HG03064 (cell line): ENCODE measurements around the gene KCTD21.
A peak's percentile ranks its signal among the peaks of the same experiment; 100 is the strongest.
"Not testable (repeated sequence)": the region's sequence is repeated elsewhere in the genome, so short reads cannot be mapped to it uniquely, and the experiment has no call there.

Experiments used
- ATAC-seq: cut with Tn5 transposase; IDR thresholded peaks from one replicate; pipeline ENCODE4 v1.9.1; 2021; ENCODE audit warnings: low read depth; ENCODE audit not compliant: unreplicated experiment

The KCTD21 gene, protein sequence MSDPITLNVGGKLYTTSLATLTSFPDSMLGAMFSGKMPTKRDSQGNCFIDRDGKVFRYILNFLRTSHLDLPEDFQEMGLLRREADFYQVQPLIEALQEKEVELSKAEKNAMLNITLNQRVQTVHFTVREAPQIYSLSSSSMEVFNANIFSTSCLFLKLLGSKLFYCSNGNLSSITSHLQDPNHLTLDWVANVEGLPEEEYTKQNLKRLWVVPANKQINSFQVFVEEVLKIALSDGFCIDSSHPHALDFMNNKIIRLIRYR

DNA sequence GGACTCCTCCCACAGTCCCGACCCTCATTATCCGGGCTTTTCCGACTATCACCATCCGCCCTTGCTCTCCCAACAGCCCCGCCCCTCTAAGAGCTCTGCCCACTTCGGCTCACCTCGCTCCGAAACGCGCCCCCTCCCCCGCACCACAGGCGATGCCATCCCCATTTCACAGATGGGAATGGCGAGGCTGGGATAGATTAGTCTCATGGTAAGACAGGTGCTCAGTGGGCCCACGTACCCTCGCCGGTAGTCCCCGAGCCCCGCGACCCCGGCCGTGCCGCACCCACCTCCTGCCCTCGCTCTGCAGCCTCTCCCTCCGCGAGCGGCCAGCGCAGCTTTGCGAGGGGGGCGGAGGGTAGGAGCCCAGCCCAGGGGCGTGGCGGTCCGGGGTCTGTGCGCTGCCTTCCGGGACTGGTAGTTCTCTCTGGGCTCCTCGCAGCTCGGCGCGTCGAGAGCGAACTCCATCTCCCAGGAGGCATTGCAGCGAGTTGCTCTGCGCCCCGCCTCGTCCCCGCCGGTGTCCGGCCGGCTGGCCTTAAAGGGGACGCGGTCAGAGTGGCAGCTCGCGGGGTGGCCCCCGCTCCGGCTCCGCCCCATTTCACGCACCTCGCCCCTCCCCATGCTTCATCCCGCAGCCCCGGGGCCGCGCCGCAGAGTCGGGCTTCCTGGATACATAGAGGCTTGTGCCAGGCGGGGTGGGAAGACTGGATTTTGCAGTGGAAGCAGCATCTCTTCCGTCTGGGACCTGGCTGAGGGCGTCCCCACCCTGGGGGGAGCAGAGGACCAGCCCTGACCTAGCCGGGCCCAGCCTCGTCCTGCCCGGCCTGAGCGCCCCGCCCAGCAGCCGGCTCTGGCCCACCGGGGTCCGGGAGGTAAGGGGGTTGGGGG is at the start of gene KCTD21, which contains the start of gene USP35:
TSS of gene KCTD21 (minus strand) at position 341 of the 888 bp plus-strand sequence. CDS start 14,072 bp downstream, outside the sequence.
TSS of gene USP35 (plus strand) at position 634 of the 888 bp plus-strand sequence. CDS start 7,327 bp downstream, outside the sequence.
- ATAC-seq, result peak; percentile 96

DNA sequence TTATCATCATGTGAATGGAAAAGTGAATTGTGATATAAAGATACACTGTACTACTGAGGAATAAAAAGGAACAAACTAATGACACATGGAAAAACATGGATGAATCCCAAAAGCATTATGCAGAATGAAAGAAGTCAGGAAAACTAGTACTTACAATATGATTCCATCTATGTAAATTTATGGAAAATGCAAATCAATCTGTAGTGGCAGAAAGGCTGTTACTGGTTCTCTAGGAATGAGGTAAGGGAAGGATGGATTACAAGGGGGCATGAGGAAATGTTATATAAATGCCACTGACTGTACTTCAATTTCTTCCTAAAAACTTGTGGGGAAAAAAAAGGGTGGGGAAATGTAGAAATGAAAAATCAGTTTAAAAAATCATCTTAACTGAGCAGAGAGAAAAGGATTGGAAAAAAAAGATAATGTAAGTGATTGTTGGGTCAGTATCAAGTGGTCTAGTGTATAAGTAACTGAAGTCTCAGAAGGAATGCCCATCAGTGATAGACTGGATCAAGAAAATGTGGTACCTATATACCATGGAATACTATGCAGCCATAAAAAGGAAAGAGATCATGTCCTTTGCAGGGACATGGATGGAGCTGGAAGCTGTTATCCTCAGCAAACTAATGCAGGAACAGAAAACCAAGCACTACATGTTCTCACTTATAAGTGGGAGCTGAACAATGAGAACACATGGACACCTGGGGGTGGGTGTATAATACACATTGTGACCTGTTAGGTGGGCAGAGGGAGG is 49.0 kb upstream of the KCTD21 start:
- no peak for ATAC-seq

DNA sequence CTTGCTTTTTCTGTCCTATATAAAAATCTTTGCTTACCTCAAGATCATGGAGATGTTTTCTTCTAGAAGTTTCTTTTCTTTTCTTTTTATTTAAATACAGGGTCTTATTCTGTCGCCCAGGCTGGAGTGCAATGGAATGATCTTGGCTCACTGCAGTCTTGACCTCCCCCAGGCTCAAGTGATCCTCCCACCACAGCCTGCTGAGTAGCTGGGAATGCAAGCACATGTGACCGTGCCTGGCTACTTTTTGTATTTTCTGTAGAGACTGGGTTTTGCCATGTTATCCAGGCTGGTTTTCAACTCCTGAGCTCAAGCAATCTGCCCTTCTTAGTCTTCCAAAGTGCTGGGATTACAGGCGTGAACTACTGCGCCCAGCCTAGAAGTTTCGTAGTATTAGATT is 45.6 kb upstream of the KCTD21 start:
- no peak for ATAC-seq

DNA sequence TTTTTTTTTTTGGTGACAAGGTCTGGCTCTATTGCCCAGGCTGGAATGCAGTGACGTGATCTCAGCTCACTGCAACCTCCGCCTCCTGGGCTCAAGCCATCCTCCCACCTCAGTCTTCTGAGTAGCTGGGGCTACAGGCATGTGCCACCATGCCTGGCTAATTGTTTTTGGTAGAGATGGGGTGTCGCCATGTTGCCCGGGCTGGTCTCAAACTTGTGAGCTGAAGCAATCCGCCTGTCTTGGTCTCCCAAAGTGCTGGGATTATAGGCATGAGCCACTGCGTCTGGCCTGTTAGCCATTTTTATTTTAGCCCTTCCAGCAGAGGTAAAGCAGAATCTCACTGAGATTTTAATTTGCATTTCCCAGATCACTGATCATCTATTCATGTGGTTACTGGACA is 44.6 kb upstream of the KCTD21 start:
- ATAC-seq, result not testable (repeated sequence)

GRCh38 chr11:78231962-78232501 is 43.6 kb upstream of the KCTD21 start:
- no peak for ATAC-seq

- no peak for ATAC-seq
Measured at GRCh38 chr11:78230161-78230877, 41.9 kb upstream of the KCTD21 start.

- ATAC-seq, result no peak
Measured at GRCh38 chr11:78229106-78229505, 40.7 kb upstream of the KCTD21 start.

DNA sequence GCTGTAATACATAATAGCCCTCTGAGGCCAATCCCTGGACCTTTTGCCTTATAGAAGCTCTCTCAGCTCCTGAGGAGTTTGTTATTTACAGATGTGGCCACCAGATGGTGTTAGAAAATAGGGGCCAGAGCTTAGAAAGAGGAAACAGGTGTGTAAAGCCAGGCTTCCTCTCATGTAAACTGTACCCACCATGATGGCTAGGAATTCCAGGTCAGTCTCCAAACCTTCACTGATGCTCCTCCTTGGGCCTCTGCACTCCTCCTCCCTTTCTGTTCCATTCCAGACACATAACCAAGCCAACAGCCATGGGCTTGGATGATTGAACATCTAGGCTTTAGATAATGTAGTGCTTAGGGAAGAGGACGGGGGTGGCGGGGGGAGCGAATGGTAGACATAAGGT is 40.0 kb upstream of the KCTD21 start:
- peak; percentile 52 for ATAC-seq

DNA sequence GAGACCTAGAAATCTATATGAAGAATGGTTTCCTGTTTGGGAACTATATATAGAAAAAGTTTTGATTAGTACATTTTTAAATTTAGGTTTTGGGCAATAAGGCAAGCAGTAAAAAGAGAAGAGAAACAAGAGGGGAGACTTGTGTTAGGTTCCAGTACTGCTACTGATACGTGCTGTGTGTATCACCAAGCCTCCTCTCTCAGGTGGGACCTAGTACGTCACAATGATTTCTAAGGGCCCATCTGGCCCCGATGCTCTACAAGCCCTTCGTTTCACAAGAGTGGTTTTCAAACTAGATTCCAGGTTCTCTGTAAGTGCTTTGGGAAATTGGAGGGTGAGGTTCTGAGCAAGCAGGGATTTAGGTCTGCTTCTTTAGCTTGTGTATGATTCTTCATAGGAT is 39.5 kb upstream of the KCTD21 start:
- ATAC-seq, result no peak

- ATAC-seq, result no peak
Measured at GRCh38 chr11:78226684-78227680, 38.6 kb upstream of the KCTD21 start.

GRCh38 chr11:78224906-78225420 is 36.5 kb upstream of the KCTD21 start:
- ATAC-seq, result no peak

DNA sequence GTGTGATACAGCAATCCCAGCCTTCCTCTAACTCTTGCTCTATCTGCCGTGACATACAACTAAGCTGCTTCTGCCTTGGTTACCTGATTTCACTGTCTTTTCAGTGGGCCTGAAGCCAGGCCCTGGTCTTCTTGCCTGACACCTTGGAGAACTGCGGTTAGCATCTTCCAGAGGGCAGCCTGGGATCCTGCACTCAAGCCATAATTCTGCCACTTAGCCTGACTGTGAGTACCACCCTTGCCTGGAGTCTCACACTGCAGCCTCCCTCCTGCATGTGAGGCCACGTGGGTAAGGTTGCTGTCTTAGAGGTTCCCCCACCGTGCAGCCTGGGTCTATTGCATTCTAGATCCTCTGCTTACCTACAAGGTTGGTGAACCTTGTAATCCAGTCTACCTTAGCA is 36.1 kb upstream of the KCTD21 start:
- no peak for ATAC-seq

DNA sequence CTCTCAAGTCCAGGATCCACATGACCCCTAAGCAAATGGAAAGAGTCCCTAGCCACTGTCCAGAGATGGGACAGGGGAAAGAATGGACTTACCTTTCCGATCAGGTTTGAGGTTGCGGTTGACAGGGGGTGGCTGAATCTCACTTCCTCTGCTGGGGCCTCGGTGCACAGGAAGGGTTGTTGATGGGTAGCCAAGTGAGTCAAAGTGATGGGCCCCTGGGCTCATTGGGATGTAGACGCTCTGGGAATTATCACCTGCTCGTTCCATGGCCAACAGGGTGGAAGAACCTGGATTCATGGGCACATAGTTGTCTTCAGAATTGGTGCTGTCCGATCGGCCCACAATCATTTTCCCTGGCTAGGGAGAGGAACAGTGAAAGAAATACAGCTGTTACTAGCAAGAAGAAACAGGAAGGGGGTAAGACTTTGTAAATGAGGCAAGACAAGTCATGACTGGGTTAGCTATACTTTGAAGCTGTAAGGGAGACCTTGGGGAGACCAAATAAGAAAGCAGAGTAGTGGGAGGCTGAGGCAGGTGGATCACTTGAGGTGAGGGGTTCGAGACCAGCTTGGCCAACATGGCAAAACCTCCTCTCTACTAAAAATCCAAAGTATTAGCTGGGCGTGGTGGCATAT is 35.0 kb upstream of the KCTD21 start:
- ATAC-seq, result peak; percentile 70

GRCh38 chr11:78222726-78223125 is 34.3 kb upstream of the KCTD21 start:
- not testable (repeated sequence) for ATAC-seq

GRCh38 chr11:78221396-78222315 is 33.2 kb upstream of the KCTD21 start:
- ATAC-seq, result no peak

DNA sequence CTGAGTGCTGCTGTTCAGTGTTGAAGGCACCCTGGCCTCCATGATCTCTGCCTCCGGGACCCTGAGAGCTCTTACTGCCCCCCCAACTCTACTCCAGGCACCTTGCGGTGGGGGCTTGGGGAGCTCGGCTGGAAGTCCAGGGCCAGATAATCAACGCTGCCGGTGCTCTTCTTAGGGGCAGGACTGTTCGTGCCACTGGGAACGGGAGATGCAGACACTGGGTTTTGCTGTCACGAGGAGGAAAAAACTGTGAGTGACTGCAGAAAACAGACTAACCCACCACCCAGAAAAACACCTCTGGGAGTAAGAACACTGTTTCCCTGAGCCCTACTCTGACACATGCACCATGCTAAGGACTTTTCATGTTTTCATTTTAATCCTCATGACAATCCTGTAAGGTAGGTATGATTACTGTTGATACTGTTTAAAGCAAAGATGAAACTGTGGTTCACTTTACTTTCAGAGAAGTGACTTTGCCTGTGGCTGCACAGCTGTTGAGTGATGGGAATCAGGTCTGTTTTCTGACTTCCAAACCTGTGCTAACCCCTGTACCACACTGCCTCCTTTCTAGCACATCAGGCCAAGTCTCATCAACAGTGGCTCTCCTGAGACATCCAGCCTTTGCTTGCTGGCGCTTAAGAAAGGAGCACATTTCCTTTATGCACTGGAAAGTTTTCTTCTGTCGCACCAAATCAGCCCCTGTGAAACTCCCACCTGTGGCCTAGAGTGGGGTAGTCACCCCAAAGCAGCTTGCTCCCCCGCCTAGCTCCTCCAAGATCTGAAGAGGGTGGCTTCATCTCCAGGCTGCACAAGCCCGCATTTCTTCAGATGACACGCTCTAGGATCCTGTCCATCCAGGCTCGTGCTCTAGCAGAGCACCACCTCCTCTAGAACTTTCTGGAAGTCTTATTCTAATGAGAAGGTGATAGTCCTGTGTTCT is 32.1 kb upstream of the KCTD21 start:
- no peak for ATAC-seq
